ENCODE results near the gene NAA50. TPM values are rescaled to one million over a fixed set of nuclear protein-coding genes. Genes with fewer than 3 reads are reported as not detected.
A peak's percentile ranks its signal among the peaks of the same experiment; 100 is the strongest.

The NAA50 gene
- total and polyA plus RNA-seq, 2 donors, result 43.6 to 68.7 TPM

- DNase-seq (ENCODE audit: low read depth in 6 of 9, low spot score in 9 of 9), result peak; percentile 79 to 96 (median 86)
- H3K9me3 ChIP-seq (ENCODE audit: control insufficient read depth in 2 of 2, insufficient read depth in 1 of 2, low read length in 1 of 2), result no peaks in the 10 kb centered on the region
- no peaks in the 10 kb centered on the region for H3K27me3 ChIP-seq (ENCODE audit: control insufficient read depth in 2 of 2, insufficient read depth in 1 of 2, low read length in 1 of 2)
- peaks cover 9 to 13% of the 10 kb centered on the region in 2 donors for H3K4me1 ChIP-seq (ENCODE audit: control insufficient read depth in 2 of 2, insufficient read depth in 2 of 2, low read length in 2 of 2)
- H3K4me3 ChIP-seq (ENCODE audit: low read length in 2 of 2), result peak within 1 kb of the TSS; percentile 70 to 77
- H3K27ac ChIP-seq (ENCODE audit: low read depth in 1 of 2, low read length in 1 of 2), result peak within 1 kb of the TSS; percentile 99 to 100
- WGBS, result under 1% methylated on average over 34 of the region's 34 CpGs
- no peaks in the 10 kb centered on the region for H3K36me3 ChIP-seq (ENCODE audit: control insufficient read depth in 2 of 2, insufficient read depth in 2 of 2, low read length in 1 of 2)
Observed at GRCh38 chr3:113746548-113747282, 666 bp upstream of the NAA50 start, which contains the start of gene ATP6V1A. Gene ATP6V1A, plus strand, starts transcription at chr3:113747035. Its CDS starts 31,719 bp downstream, at chr3:113778754.

- 2% methylated on average over 35 of the region's 35 CpGs for WGBS
- Histone ChIP-seq H3K4me3 (ENCODE audit: low read length in 2 of 2) (peak overlapping the region; percentile 70 to 77), H3K27me3 (ENCODE audit: control insufficient read depth in 2 of 2, insufficient read depth in 1 of 2, low read length in 1 of 2) (no peaks in the 10 kb centered on the region), H3K4me1 (ENCODE audit: control insufficient read depth in 2 of 2, insufficient read depth in 2 of 2, low read length in 2 of 2) (peaks cover 9 to 13% of the 10 kb centered on the region in 2 donors), H3K27ac (ENCODE audit: low read depth in 1 of 2, low read length in 1 of 2) (peak overlapping the region; percentile 99 to 100), H3K9me3 (ENCODE audit: control insufficient read depth in 2 of 2, insufficient read depth in 1 of 2, low read length in 1 of 2) (no peaks in the 10 kb centered on the region), H3K36me3 (ENCODE audit: control insufficient read depth in 2 of 2, insufficient read depth in 2 of 2, low read length in 1 of 2) (no peaks in the 10 kb centered on the region)
- peak; percentile 75 to 95 (median 87) for DNase-seq (ENCODE audit: low read depth in 6 of 9, low spot score in 9 of 9)
Observed at GRCh38 chr3:113744941-113745755, 901 bp downstream of the NAA50 start.

- H3K4me1 ChIP-seq (ENCODE audit: control insufficient read depth in 2 of 2, insufficient read depth in 2 of 2, low read length in 2 of 2), result peaks cover 9 to 13% of the 10 kb centered on the region in 2 donors
- H3K27ac ChIP-seq (ENCODE audit: low read depth in 1 of 2, low read length in 1 of 2), result no peak overlapping the region
Observed at GRCh38 chr3:113743006-113743630, 2.9 kb downstream of the NAA50 start.

GRCh38 chr3:113741620-113742019 lies 4.4 kb downstream of the NAA50 start:
- H3K4me3 ChIP-seq (ENCODE audit: low read length in 2 of 2), result no peak overlapping the region
- WGBS, result 91% methylated on average over 1 of the region's 1 CpG
- peaks cover 0 to 3% of the 10 kb centered on the region in 2 donors for H3K36me3 ChIP-seq (ENCODE audit: control insufficient read depth in 2 of 2, insufficient read depth in 2 of 2, low read length in 1 of 2)
- no peak for DNase-seq (ENCODE audit: low read depth in 6 of 9, low spot score in 9 of 9)
- peaks cover 3 to 5% of the 10 kb centered on the region in 2 donors for H3K4me1 ChIP-seq (ENCODE audit: control insufficient read depth in 2 of 2, insufficient read depth in 2 of 2, low read length in 2 of 2)
- H3K27me3 ChIP-seq (ENCODE audit: control insufficient read depth in 2 of 2, insufficient read depth in 1 of 2, low read length in 1 of 2), result no peaks in the 10 kb centered on the region
- no peaks in the 10 kb centered on the region for H3K9me3 ChIP-seq (ENCODE audit: control insufficient read depth in 2 of 2, insufficient read depth in 1 of 2, low read length in 1 of 2)
- H3K27ac ChIP-seq (ENCODE audit: low read depth in 1 of 2, low read length in 1 of 2), result no peak overlapping the region

More at GRCh38 chr3:113743006-113743630, 2.9 kb downstream of the NAA50 start:
- DNase-seq (ENCODE audit: low read depth in 6 of 9, low spot score in 9 of 9), result no peak
- Histone ChIP-seq H3K4me3 (ENCODE audit: low read length in 2 of 2) (no peak overlapping the region), H3K9me3 (ENCODE audit: control insufficient read depth in 2 of 2, insufficient read depth in 1 of 2, low read length in 1 of 2) (no peaks in the 10 kb centered on the region), H3K36me3 (ENCODE audit: control insufficient read depth in 2 of 2, insufficient read depth in 2 of 2, low read length in 1 of 2) (peaks cover 0 to 3% of the 10 kb centered on the region in 2 donors), H3K27me3 (ENCODE audit: control insufficient read depth in 2 of 2, insufficient read depth in 1 of 2, low read length in 1 of 2) (no peaks in the 10 kb centered on the region)
- WGBS, result 79% methylated on average over 7 of the region's 7 CpGs

GRCh38 chr3:113741086-113741485 lies 5.0 kb downstream of the NAA50 start:
- Histone ChIP-seq H3K36me3 (ENCODE audit: control insufficient read depth in 2 of 2, insufficient read depth in 2 of 2, low read length in 1 of 2) (peaks cover 0 to 3% of the 10 kb centered on the region in 2 donors), H3K27ac (ENCODE audit: low read depth in 1 of 2, low read length in 1 of 2) (no peak overlapping the region), H3K27me3 (ENCODE audit: control insufficient read depth in 2 of 2, insufficient read depth in 1 of 2, low read length in 1 of 2) (no peaks in the 10 kb centered on the region), H3K4me3 (ENCODE audit: low read length in 2 of 2) (no peak overlapping the region), H3K4me1 (ENCODE audit: control insufficient read depth in 2 of 2, insufficient read depth in 2 of 2, low read length in 2 of 2) (peaks cover 3 to 5% of the 10 kb centered on the region in 2 donors), H3K9me3 (ENCODE audit: control insufficient read depth in 2 of 2, insufficient read depth in 1 of 2, low read length in 1 of 2) (no peaks in the 10 kb centered on the region)
- WGBS, result 64% methylated on average over 5 of the region's 5 CpGs
- DNase-seq (ENCODE audit: low read depth in 6 of 9, low spot score in 9 of 9), result no peak

- Histone ChIP-seq H3K36me3 (ENCODE audit: control insufficient read depth in 2 of 2, insufficient read depth in 2 of 2, low read length in 1 of 2) (peaks cover 0 to 10% of the 10 kb centered on the region in 2 donors), H3K27me3 (ENCODE audit: control insufficient read depth in 2 of 2, insufficient read depth in 1 of 2, low read length in 1 of 2) (no peaks in the 10 kb centered on the region), H3K27ac (ENCODE audit: low read depth in 1 of 2, low read length in 1 of 2) (no peak overlapping the region), H3K4me3 (ENCODE audit: low read length in 2 of 2) (no peak overlapping the region), H3K4me1 (ENCODE audit: control insufficient read depth in 2 of 2, insufficient read depth in 2 of 2, low read length in 2 of 2) (no peaks in the 10 kb centered on the region), H3K9me3 (ENCODE audit: control insufficient read depth in 2 of 2, insufficient read depth in 1 of 2, low read length in 1 of 2) (no peaks in the 10 kb centered on the region)
- 43% methylated on average over 3 of the region's 3 CpGs for WGBS
- peak in 8 of 9 donors; percentile 38 to 82 (median 58) for DNase-seq (ENCODE audit: low read depth in 6 of 9, low spot score in 9 of 9)
Observed at GRCh38 chr3:113736548-113737089, 9.4 kb downstream of the NAA50 start.

- Histone ChIP-seq H3K9me3 (ENCODE audit: control insufficient read depth in 2 of 2, insufficient read depth in 1 of 2, low read length in 1 of 2) (no peaks in the 10 kb centered on the region), H3K27ac (ENCODE audit: low read depth in 1 of 2, low read length in 1 of 2) (no peak overlapping the region), H3K36me3 (ENCODE audit: control insufficient read depth in 2 of 2, insufficient read depth in 2 of 2, low read length in 1 of 2) (peaks cover 0 to 10% of the 10 kb centered on the region in 2 donors), H3K27me3 (ENCODE audit: control insufficient read depth in 2 of 2, insufficient read depth in 1 of 2, low read length in 1 of 2) (no peaks in the 10 kb centered on the region), H3K4me3 (ENCODE audit: low read length in 2 of 2) (no peak overlapping the region), H3K4me1 (ENCODE audit: control insufficient read depth in 2 of 2, insufficient read depth in 2 of 2, low read length in 2 of 2) (no peaks in the 10 kb centered on the region)
- WGBS, result 73% methylated on average over 4 of the region's 4 CpGs
- no peak for DNase-seq (ENCODE audit: low read depth in 6 of 9, low spot score in 9 of 9)
Observed at GRCh38 chr3:113731694-113732093, 14.4 kb downstream of the NAA50 start.

- H3K4me3 ChIP-seq (ENCODE audit: low read length in 2 of 2), result no peak overlapping the region
- 96% methylated on average over 1 of the region's 1 CpG for WGBS
- no peak overlapping the region for H3K27ac ChIP-seq (ENCODE audit: low read depth in 1 of 2, low read length in 1 of 2)
- no peaks in the 10 kb centered on the region for H3K27me3 ChIP-seq (ENCODE audit: control insufficient read depth in 2 of 2, insufficient read depth in 1 of 2, low read length in 1 of 2)
- DNase-seq (ENCODE audit: low read depth in 6 of 9, low spot score in 9 of 9), result no peak
- H3K4me1 ChIP-seq (ENCODE audit: control insufficient read depth in 2 of 2, insufficient read depth in 2 of 2, low read length in 2 of 2), result no peaks in the 10 kb centered on the region
- H3K36me3 ChIP-seq (ENCODE audit: control insufficient read depth in 2 of 2, insufficient read depth in 2 of 2, low read length in 1 of 2), result peaks cover 0 to 10% of the 10 kb centered on the region in 2 donors
- no peaks in the 10 kb centered on the region for H3K9me3 ChIP-seq (ENCODE audit: control insufficient read depth in 2 of 2, insufficient read depth in 1 of 2, low read length in 1 of 2)
Observed at GRCh38 chr3:113730550-113730949, 15.5 kb downstream of the NAA50 start.
